Measurements from ENCODE around the gene RILP.

RILP gene

GRCh38 chr17:1621273-1621954 is 28.3 kb downstream of the RILP start:
- Histone ChIP-seq H3K9ac (peak overlapping the region in 10 of 11 experiments; percentile 15 to 67 (median 44); a peak in 13 of 22 replicates), H3K36me3 (peaks cover 0 to 99% (median 88%) of the 10 kb centered on the region in 11 experiments; a peak in 19 of 22 replicates), H3K4me1 (peaks cover 73 to 100% (median 88%) of the 10 kb centered on the region in 10 experiments), H3K4me2 (peak overlapping the region; percentile 30 to 76 (median 60)), H4K20me1 (peaks cover 0 to 48% (median 14%) of the 10 kb centered on the region in 11 experiments; a peak in 10 of 22 replicates), H3K9me3 (replicated peaks in 1 of 11) (peaks cover 0 to 8% (median 0%) of the 10 kb centered on the region in 11 experiments; a peak in 1 of 22 replicates), H3K4me3 (no peak overlapping the region), H3K27ac (peak overlapping the region in 9 of 11 experiments; percentile 8 to 79 (median 34); a peak in 9 of 22 replicates), H3K27me3 (no peaks in the 10 kb centered on the region)
- TF ChIP-seq Cebpa-rat (IDR thresholded peaks at IDR 0.05): no peak

- H4K20me1 ChIP-seq: peaks cover 0 to 48% (median 14%) of the 10 kb centered on the region in 11 experiments; a peak in 10 of 22 replicates
- H3K36me3 ChIP-seq: peaks cover 0 to 99% (median 85%) of the 10 kb centered on the region in 11 experiments; a peak in 19 of 22 replicates
- TF ChIP-seq Cebpa-rat (IDR thresholded peaks at IDR 0.05): no peak
- H3K4me1 ChIP-seq: peaks cover 67 to 98% (median 84%) of the 10 kb centered on the region in 10 experiments
- peak overlapping the region in 9 of 11 experiments; percentile 8 to 67 (median 41); a peak in 9 of 22 replicates for H3K9ac ChIP-seq
- H3K9me3 ChIP-seq (replicated peaks in 1 of 11): peaks cover 0 to 8% (median 0%) of the 10 kb centered on the region in 11 experiments; a peak in 1 of 22 replicates
- peak overlapping the region; percentile 30 to 76 (median 60); a peak in 21 of 22 replicates for H3K4me2 ChIP-seq
- peak overlapping the region in 9 of 11 experiments; percentile 8 to 79 (median 34); a peak in 11 of 22 replicates for H3K27ac ChIP-seq
- no peaks in the 10 kb centered on the region for H3K27me3 ChIP-seq
- no peak overlapping the region for H3K4me3 ChIP-seq
Observed at GRCh38 chr17:1620486-1620885, 29.2 kb downstream of the RILP start.

GRCh38 chr17:1617620-1618174 is 32.0 kb downstream of the RILP start:
- H3K27me3 ChIP-seq: no peaks in the 10 kb centered on the region
- peak overlapping the region; percentile 37 to 79 (median 68); a peak in 21 of 22 replicates for H3K27ac ChIP-seq
- H3K4me1 ChIP-seq: peaks cover 76 to 97% (median 88%) of the 10 kb centered on the region in 10 experiments
- H3K9ac ChIP-seq: peak overlapping the region; percentile 42 to 73 (median 55); a peak in 19 of 22 replicates
- no peak for TF ChIP-seq Cebpa-rat (IDR thresholded peaks at IDR 0.05)
- 0 out of 20 replicates have a peak overlapping the region, but pooled peaks of 1 of the 10 experiments have one; percentile 11 for H3K4me3 ChIP-seq
- no peaks in the 10 kb centered on the region for H3K9me3 ChIP-seq (replicated peaks in 1 of 11)
- peak overlapping the region; percentile 58 to 77 (median 68) for H3K4me2 ChIP-seq
- H4K20me1 ChIP-seq: peaks cover 0 to 34% (median 11%) of the 10 kb centered on the region in 11 experiments; a peak in 9 of 22 replicates
- H3K36me3 ChIP-seq: peaks cover 0 to 98% (median 88%) of the 10 kb centered on the region in 11 experiments; a peak in 20 of 22 replicates

GRCh38 chr17:1616101-1616500 is 33.6 kb downstream of the RILP start:
- H4K20me1 ChIP-seq: peaks cover 0 to 24% (median 5%) of the 10 kb centered on the region in 11 experiments; a peak in 9 of 22 replicates
- H3K27ac ChIP-seq: peak overlapping the region in 10 of 11 experiments; percentile 12 to 79 (median 70); a peak in 16 of 22 replicates
- H3K9ac ChIP-seq: peak overlapping the region in 1 of 11 experiments; percentile 49; a peak in 3 of 22 replicates
- H3K4me3 ChIP-seq: no peak overlapping the region
- TF ChIP-seq Cebpa-rat (IDR thresholded peaks at IDR 0.05): no peak
- no peaks in the 10 kb centered on the region for H3K9me3 ChIP-seq (replicated peaks in 1 of 11)
- peaks cover 0 to 94% (median 86%) of the 10 kb centered on the region in 11 experiments; a peak in 20 of 22 replicates for H3K36me3 ChIP-seq
- peak overlapping the region in 10 of 11 experiments; percentile 58 to 77 (median 68); a peak in 11 of 22 replicates for H3K4me2 ChIP-seq
- H3K4me1 ChIP-seq: peaks cover 85 to 98% (median 92%) of the 10 kb centered on the region in 10 experiments
- H3K27me3 ChIP-seq: no peaks in the 10 kb centered on the region

GRCh38 chr17:1612400-1612799 is 37.3 kb downstream of the RILP start:
- Histone ChIP-seq H3K9me3 (replicated peaks in 1 of 11) (no peaks in the 10 kb centered on the region), H3K4me2 (peak overlapping the region; percentile 54 to 97 (median 76)), H3K4me3 (peak overlapping the region in 1 of 10 experiments; percentile 35; a peak in 1 of 20 replicates), H3K4me1 (peaks cover 64 to 98% (median 92%) of the 10 kb centered on the region in 10 experiments), H3K36me3 (peaks cover 0 to 91% (median 79%) of the 10 kb centered on the region in 11 experiments; a peak in 20 of 22 replicates), H3K27me3 (no peaks in the 10 kb centered on the region), H4K20me1 (no peaks in the 10 kb centered on the region), H3K9ac (peak overlapping the region; percentile 46 to 76 (median 71); a peak in 19 of 22 replicates), H3K27ac (peak overlapping the region; percentile 63 to 99 (median 89))
- no peak for TF ChIP-seq Cebpa-rat (IDR thresholded peaks at IDR 0.05)

GRCh38 chr17:1611715-1612114 is 38.0 kb downstream of the RILP start:
- Histone ChIP-seq H4K20me1 (no peaks in the 10 kb centered on the region), H3K4me2 (peak overlapping the region; percentile 54 to 97 (median 76)), H3K4me1 (peaks cover 64 to 98% (median 91%) of the 10 kb centered on the region in 10 experiments), H3K27ac (peak overlapping the region; percentile 63 to 99 (median 89)), H3K9ac (peak overlapping the region; percentile 46 to 76 (median 71); a peak in 19 of 22 replicates), H3K27me3 (no peaks in the 10 kb centered on the region), H3K4me3 (peak overlapping the region in 2 of 10 experiments; percentile 15 to 35; a peak in 4 of 20 replicates), H3K36me3 (peaks cover 0 to 88% (median 75%) of the 10 kb centered on the region in 11 experiments; a peak in 20 of 22 replicates), H3K9me3 (replicated peaks in 1 of 11) (no peaks in the 10 kb centered on the region)
- peak; percentile 69 to 93 (median 87); a peak in 21 of 22 replicates for TF ChIP-seq Cebpa-rat (IDR thresholded peaks at IDR 0.05)

- peak overlapping the region in 7 of 11 experiments; percentile 70 to 92 (median 83); a peak in 10 of 22 replicates for H3K9ac ChIP-seq
- H4K20me1 ChIP-seq: no peaks in the 10 kb centered on the region
- H3K4me2 ChIP-seq: peak overlapping the region in 9 of 11 experiments; percentile 76 to 97 (median 89); a peak in 18 of 22 replicates
- H3K27me3 ChIP-seq: no peaks in the 10 kb centered on the region; a peak in 1 of 22 replicates
- peak overlapping the region; percentile 79 to 99 (median 90) for H3K27ac ChIP-seq
- H3K4me3 ChIP-seq: no peak overlapping the region
- peaks cover 58 to 95% (median 85%) of the 10 kb centered on the region in 10 experiments for H3K4me1 ChIP-seq
- H3K36me3 ChIP-seq: peaks cover 0 to 83% (median 68%) of the 10 kb centered on the region in 11 experiments; a peak in 20 of 22 replicates
- TF ChIP-seq Cebpa-rat (IDR thresholded peaks at IDR 0.05): no peak
- H3K9me3 ChIP-seq (replicated peaks in 1 of 11): peaks cover 0 to 13% (median 0%) of the 10 kb centered on the region in 11 experiments; a peak in 6 of 22 replicates
Observed at GRCh38 chr17:1608676-1609075, 41.0 kb downstream of the RILP start.

GRCh38 chr17:1607971-1608320 is 41.7 kb downstream of the RILP start:
- peak overlapping the region; percentile 66 to 97 (median 87) for H3K4me2 ChIP-seq
- peaks cover 0 to 20% (median 4%) of the 10 kb centered on the region in 11 experiments; a peak in 11 of 22 replicates for H3K9me3 ChIP-seq (replicated peaks in 1 of 11)
- no peak overlapping the region for H3K4me3 ChIP-seq
- H3K27me3 ChIP-seq: no peaks in the 10 kb centered on the region; a peak in 1 of 22 replicates
- H4K20me1 ChIP-seq: no peaks in the 10 kb centered on the region
- H3K4me1 ChIP-seq: peaks cover 54 to 95% (median 78%) of the 10 kb centered on the region in 10 experiments
- peak overlapping the region; percentile 67 to 92 (median 78) for H3K9ac ChIP-seq
- no peak for TF ChIP-seq Cebpa-rat (IDR thresholded peaks at IDR 0.05)
- H3K27ac ChIP-seq: peak overlapping the region; percentile 79 to 99 (median 90)
- H3K36me3 ChIP-seq: peaks cover 0 to 83% (median 68%) of the 10 kb centered on the region in 11 experiments; a peak in 20 of 22 replicates

Data from BLaER1 treated with 17β-estradiol and CSF1 and Interleukin-3, amounts not matched to agents 10 nM and 100 nM (cell line).